HepG2 (cell line): ENCODE results near the gene CD4. TPM values are rescaled to one million over a fixed set of nuclear protein-coding genes. Genes with fewer than 3 reads are reported as not detected.

Experiments used
- CEBPG ChIP-seq: IDR thresholded peaks from 2 replicates; pipeline ENCODE4 v1.6.1; 2016
- DRAP1 ChIP-seq: IDR thresholded peaks from 2 replicates; pipeline ENCODE4 v1.6.1; 2016; ENCODE audit warnings: missing genetic modification reagents, missing compliant biosample characterization
- EHMT2 ChIP-seq: fragments of 200-600 bp; sonication (generic); IDR thresholded peaks from 2 replicates; pipeline ENCODE4 v1.7.0; 2017; ENCODE audit warnings: antibody characterized with exemption, low read depth, low read length, borderline replicate concordance
- HMGXB3 ChIP-seq: sonication (generic); formaldehyde crosslinking; IDR thresholded peaks from 2 replicates; pipeline ENCODE4 v1.4.0; 2020; ENCODE audit warnings: missing genetic modification reagents, borderline replicate concordance
- KLF6 ChIP-seq: IDR thresholded peaks from 2 replicates; pipeline ENCODE4 v1.8.0; 2016; ENCODE audit warnings: missing biosample characterization, missing genetic modification reagents
- MAFG ChIP-seq: sonication (generic); formaldehyde crosslinking; IDR thresholded peaks from 2 replicates; pipeline ENCODE4 v1.5.1; 2020; ENCODE audit warnings: mild to moderate bottlenecking, missing genetic modification reagents
- MXD1 ChIP-seq: sonication (generic); formaldehyde crosslinking; IDR thresholded peaks from 2 replicates; pipeline ENCODE4 v1.4.0; 2020; ENCODE audit warnings: mild to moderate bottlenecking, missing genetic modification reagents
- MYPOP ChIP-seq: sonication (generic); formaldehyde crosslinking; IDR thresholded peaks from 2 replicates; pipeline ENCODE4 v1.8.1; 2023; ENCODE audit warnings: mild to moderate bottlenecking, moderate library complexity, missing genetic modification reagents
- PAF1 ChIP-seq: IDR thresholded peaks from 2 replicates; pipeline ENCODE4 v1.6.1; 2016; ENCODE audit warnings: missing genetic modification reagents, missing compliant biosample characterization
- PBX2 ChIP-seq: IDR thresholded peaks from 2 replicates; pipeline ENCODE4 v1.6.1; 2016; ENCODE audit warnings: control low read depth
- POLR2A ChIP-seq, 2 experiments: IDR thresholded peaks; 2 replicates each; pipeline ENCODE4 v1.6.1; 2011; ENCODE audit warnings: low read depth in 2 of 2, low read length in 2 of 2, mild to moderate bottlenecking in 1 of 2, moderate library complexity in 1 of 2; ENCODE audit not compliant: insufficient read depth in 1 of 2
- RBFOX2 ChIP-seq: fragments of 200-400 bp; formaldehyde crosslinking; IDR thresholded peaks from 2 replicates; pipeline ENCODE4 v1.6.1; 2017; ENCODE audit warnings: low read depth, mild to moderate bottlenecking, low read length
- SMAD1 ChIP-seq: sonication (generic); formaldehyde crosslinking; IDR thresholded peaks from 2 replicates; pipeline ENCODE4 v1.4.0; 2020; ENCODE audit warnings: missing genetic modification reagents, low read depth, mild to moderate bottlenecking, borderline replicate concordance
- SNAPC2 ChIP-seq: sonication (generic); formaldehyde crosslinking; IDR thresholded peaks from 2 replicates; pipeline ENCODE4 v1.8.1; 2022; ENCODE audit warnings: mild to moderate bottlenecking, missing genetic modification reagents
- TSC22D2 ChIP-seq: sonication (generic); formaldehyde crosslinking; IDR thresholded peaks from 2 replicates; pipeline ENCODE4 v1.5.1; 2020; ENCODE audit warnings: missing genetic modification reagents, mild to moderate bottlenecking, borderline replicate concordance
- ZBTB3 ChIP-seq: sonication (generic); formaldehyde crosslinking; IDR thresholded peaks from 2 replicates; pipeline ENCODE4 v1.4.0; 2020; ENCODE audit warnings: low read depth, mild to moderate bottlenecking, moderate library complexity, missing genetic modification reagents, borderline replicate concordance
- ZBTB33 ChIP-seq: sonication (generic); formaldehyde crosslinking; IDR thresholded peaks from 2 replicates; pipeline ENCODE4 v1.4.0; 2020; ENCODE audit warnings: missing genetic modification reagents
- ZMAT5 ChIP-seq: sonication (generic); formaldehyde crosslinking; IDR thresholded peaks from 2 replicates; pipeline ENCODE4 v1.5.0; 2020; ENCODE audit warnings: mild to moderate bottlenecking, low read depth, missing genetic modification reagents, borderline replicate concordance
- ZNF383 ChIP-seq: sonication (generic); formaldehyde crosslinking; IDR thresholded peaks from 2 replicates; pipeline ENCODE4 v1.4.0; 2020; ENCODE audit warnings: missing genetic modification reagents, mild to moderate bottlenecking, borderline replicate concordance
- ZNF619 ChIP-seq: sonication (generic); formaldehyde crosslinking; IDR thresholded peaks from 2 replicates; pipeline ENCODE4 v1.4.0; 2020; ENCODE audit warnings: mild to moderate bottlenecking, missing genetic modification reagents
- polyA plus RNA-seq, 8 experiments: library from polyadenylated mRNA; depleted of rRNA in 3 of 8; stranded (reverse) in 7 of 8; unstranded in 1 of 8; fragments of >200 nt; fragmentation: Illumina TruSeq in 4 of 8; extraction: Trizol in 4 of 8; gene quantifications; 2 replicates each; pipeline versions ENCODE4 v1.2.1 to v1.2.3, GENCODE V29; 2011 to 2016; ENCODE audit warnings: low read depth in 4 of 8, missing spikeins in 1 of 8, mixed read lengths in 1 of 8; ENCODE audit not compliant: insufficient read depth in 1 of 8
- total RNA-seq, 5 experiments: library from RNA; depleted of rRNA; stranded (reverse); fragments of >200 nt; fragmentation: Illumina TruSeq; extraction: Trizol; gene quantifications; 2 replicates each; pipeline ENCODE4 v1.2.3, GENCODE V29; 2016; ENCODE audit warnings: low read depth in 1 of 5

Gene CD4
- total and polyA plus RNA-seq, 2 of the 13 experiments (the other 11 are each of a cell fraction or from before 2014, with no cell fraction given): 0.07 to 0.95 TPM

GRCh38 chr12:6827437-6827911 lies 38.1 kb downstream of the CD4 start (continued):
- TF ChIP-seq PBX2 (no peak), SMAD1 (CRISPR knock-in tag) (0 out of 2 replicates have a peak, but pooled peaks have one; percentile 41), MAFG (CRISPR knock-in tag) (no peak), KLF6 (CRISPR knock-in tag) (no peak), SNAPC2 (no peak), MXD1 (CRISPR knock-in tag) (no peak), ZBTB33 (CRISPR knock-in tag) (no peak), DRAP1 (peak; percentile 64), ZBTB3 (CRISPR knock-in tag) (no peak), ZNF383 (CRISPR knock-in tag) (no peak), EHMT2 (no peak), CEBPG (CRISPR knock-in tag) (no peak), MYPOP (CRISPR knock-in tag) (no peak), TSC22D2 (no peak), RBFOX2 (no peak), ZMAT5 (CRISPR knock-in tag) (no peak), PAF1 (CRISPR knock-in tag) (no peak), HMGXB3 (no peak), ZNF619 (CRISPR knock-in tag) (no peak), POLR2A (IDR thresholded peaks at IDR 0.05; ENCODE audit: insufficient read depth in 1 of 2, low read depth in 2 of 2, low read length in 2 of 2) (no peak; a peak in 1 of 4 replicates)
